Measurements from ENCODE around the gene ROR2. TPM values are rescaled to one million over a fixed set of nuclear protein-coding genes. Genes with fewer than 3 reads are reported as not detected.

ROR2 gene
- total RNA-seq, 4 donors from 2014 or later: 1.8 to 4.2 (median 2.7) TPM

DNA sequence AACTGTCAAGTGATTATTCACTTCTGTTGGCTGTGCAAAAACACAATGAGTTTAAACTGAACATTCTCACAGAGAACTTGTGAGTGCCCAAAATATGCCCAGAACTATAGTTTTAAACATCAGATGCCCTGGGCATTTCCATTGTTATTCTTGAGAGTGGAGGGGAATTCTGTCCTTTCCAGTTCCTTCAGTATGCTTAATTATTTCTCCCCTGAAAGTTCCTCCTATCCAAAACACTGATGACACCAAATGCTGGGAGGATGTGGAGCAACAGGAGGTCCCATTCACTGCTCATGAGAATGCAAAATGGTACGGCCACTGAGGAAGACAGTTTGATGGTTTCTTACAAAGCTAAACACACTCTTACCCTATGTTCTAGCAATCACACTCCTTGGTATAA lies 55.5 kb downstream of the ROR2 start:
- 32 to 55% methylated on average over 1 of the region's 1 CpG for WGBS, 2 donors
- DNase-seq (ENCODE audit: low spot score in 2 of 2): no peak
- Histone ChIP-seq H3K4me1 (peaks cover 0 to 10% (median 0%) of the 10 kb centered on the region in 4 donors), H3K4me3 (no peak overlapping the region), H3K27me3 (peaks cover 0 to 4% of the 10 kb centered on the region in 2 donors), H3K27ac (no peak overlapping the region), H3K36me3 (no peaks in the 10 kb centered on the region), H3K9me3 (no peaks in the 10 kb centered on the region)
- no peak for TF ChIP-seq EP300 (IDR thresholded peaks at IDR 0.05)

DNA sequence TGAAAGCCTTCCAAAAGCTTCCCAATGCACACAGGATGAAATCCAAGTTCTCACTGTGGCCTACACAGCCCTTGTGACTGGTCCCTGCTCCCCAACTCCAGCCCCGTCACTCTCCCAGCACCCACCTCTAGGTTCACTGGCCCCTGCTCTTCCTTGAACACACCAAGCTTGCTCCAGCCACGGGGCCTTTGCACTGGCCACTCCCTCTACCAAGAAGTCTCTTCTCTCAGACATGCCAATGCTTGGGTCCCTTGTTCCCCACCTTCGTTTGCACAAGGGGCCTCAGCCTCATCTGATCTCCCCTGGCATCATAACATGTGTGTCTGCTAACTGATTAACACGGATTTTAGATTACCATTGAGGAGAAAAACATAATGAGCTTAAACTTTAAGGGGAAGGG lies 56.0 kb downstream of the ROR2 start:
- Histone ChIP-seq H3K9me3 (no peaks in the 10 kb centered on the region), H3K4me3 (no peak overlapping the region), H3K27me3 (no peaks in the 10 kb centered on the region), H3K4me1 (peaks cover 0 to 10% (median 0%) of the 10 kb centered on the region in 4 donors), H3K36me3 (no peaks in the 10 kb centered on the region), H3K27ac (no peak overlapping the region)
- TF ChIP-seq, protein P1, sequence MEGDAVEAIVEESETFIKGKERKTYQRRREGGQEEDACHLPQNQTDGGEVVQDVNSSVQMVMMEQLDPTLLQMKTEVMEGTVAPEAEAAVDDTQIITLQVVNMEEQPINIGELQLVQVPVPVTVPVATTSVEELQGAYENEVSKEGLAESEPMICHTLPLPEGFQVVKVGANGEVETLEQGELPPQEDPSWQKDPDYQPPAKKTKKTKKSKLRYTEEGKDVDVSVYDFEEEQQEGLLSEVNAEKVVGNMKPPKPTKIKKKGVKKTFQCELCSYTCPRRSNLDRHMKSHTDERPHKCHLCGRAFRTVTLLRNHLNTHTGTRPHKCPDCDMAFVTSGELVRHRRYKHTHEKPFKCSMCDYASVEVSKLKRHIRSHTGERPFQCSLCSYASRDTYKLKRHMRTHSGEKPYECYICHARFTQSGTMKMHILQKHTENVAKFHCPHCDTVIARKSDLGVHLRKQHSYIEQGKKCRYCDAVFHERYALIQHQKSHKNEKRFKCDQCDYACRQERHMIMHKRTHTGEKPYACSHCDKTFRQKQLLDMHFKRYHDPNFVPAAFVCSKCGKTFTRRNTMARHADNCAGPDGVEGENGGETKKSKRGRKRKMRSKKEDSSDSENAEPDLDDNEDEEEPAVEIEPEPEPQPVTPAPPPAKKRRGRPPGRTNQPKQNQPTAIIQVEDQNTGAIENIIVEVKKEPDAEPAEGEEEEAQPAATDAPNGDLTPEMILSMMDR (IDR thresholded peaks at IDR 0.05): no peak
- no peak for TF ChIP-seq EP300 (IDR thresholded peaks at IDR 0.05)
- TF ChIP-seq POLR2A (IDR thresholded peaks at IDR 0.05): no peak
- WGBS, 2 donors: 83% methylated on average over 4 of the region's 4 CpGs
- DNase-seq (ENCODE audit: low spot score in 2 of 2): no peak

DNA sequence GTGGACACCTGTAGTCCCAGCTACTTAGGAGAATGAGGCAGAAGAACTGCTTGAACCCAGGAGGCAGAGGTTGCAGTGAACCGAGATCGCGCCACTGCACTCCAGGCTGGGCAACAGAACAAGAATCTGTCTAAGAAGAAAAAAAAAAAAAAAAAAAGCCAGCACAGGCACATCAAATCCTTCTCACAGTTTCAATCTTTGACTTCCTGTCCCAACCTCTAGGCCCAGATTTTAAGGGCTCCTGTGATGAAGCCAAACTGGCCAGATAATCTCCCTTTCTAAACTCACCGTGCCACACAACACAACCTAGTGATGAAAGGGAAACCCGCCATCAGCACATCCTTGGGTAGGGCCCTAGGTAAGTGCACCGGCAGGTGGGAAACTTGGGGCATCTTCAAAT lies 58.1 kb downstream of the ROR2 start:
- WGBS, 2 donors: 96% methylated on average over 6 of the region's 6 CpGs
- peaks cover 0 to 8% (median 0%) of the 10 kb centered on the region in 4 donors for H3K4me1 ChIP-seq
- no peak for DNase-seq (ENCODE audit: low spot score in 2 of 2)
- H3K9me3 ChIP-seq: no peaks in the 10 kb centered on the region
- H3K36me3 ChIP-seq: no peaks in the 10 kb centered on the region
- TF ChIP-seq, protein P1 (IDR thresholded peaks at IDR 0.05): no peak
- no peak for TF ChIP-seq EP300 (IDR thresholded peaks at IDR 0.05)
- H3K4me3 ChIP-seq: no peak overlapping the region
- H3K27ac ChIP-seq: no peak overlapping the region
- no peaks in the 10 kb centered on the region for H3K27me3 ChIP-seq

DNA sequence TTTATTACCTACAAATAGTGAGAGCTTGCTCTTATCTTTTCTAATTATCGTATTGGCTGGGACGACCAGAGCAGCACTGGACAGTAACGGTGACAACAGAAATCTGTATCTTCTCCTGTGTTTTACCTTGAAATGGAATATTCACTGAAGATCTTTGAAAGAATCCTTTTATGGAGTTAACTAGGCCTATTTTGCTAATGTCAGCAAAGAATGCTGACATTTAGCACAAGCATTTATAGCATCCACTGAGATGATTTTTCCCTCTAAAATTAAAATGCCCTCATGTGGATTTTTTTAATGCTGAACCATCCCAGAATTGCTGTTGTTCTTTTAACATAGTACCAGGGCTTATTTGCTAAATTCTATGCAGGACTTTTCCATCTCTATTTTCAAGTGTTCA lies 59.4 kb downstream of the ROR2 start:
- Histone ChIP-seq H3K36me3 (no peaks in the 10 kb centered on the region), H3K9me3 (no peaks in the 10 kb centered on the region), H3K4me3 (no peak overlapping the region), H3K27me3 (no peaks in the 10 kb centered on the region), H3K27ac (no peak overlapping the region), H3K4me1 (no peaks in the 10 kb centered on the region)
- TF ChIP-seq, protein P1 (IDR thresholded peaks at IDR 0.05): no peak
- TF ChIP-seq EP300 (IDR thresholded peaks at IDR 0.05): no peak
- no peak for TF ChIP-seq POLR2A (IDR thresholded peaks at IDR 0.05)
- no peak for DNase-seq (ENCODE audit: low spot score in 2 of 2)
- WGBS, 2 donors: 54 to 71% methylated on average over 3 of the region's 3 CpGs

DNA sequence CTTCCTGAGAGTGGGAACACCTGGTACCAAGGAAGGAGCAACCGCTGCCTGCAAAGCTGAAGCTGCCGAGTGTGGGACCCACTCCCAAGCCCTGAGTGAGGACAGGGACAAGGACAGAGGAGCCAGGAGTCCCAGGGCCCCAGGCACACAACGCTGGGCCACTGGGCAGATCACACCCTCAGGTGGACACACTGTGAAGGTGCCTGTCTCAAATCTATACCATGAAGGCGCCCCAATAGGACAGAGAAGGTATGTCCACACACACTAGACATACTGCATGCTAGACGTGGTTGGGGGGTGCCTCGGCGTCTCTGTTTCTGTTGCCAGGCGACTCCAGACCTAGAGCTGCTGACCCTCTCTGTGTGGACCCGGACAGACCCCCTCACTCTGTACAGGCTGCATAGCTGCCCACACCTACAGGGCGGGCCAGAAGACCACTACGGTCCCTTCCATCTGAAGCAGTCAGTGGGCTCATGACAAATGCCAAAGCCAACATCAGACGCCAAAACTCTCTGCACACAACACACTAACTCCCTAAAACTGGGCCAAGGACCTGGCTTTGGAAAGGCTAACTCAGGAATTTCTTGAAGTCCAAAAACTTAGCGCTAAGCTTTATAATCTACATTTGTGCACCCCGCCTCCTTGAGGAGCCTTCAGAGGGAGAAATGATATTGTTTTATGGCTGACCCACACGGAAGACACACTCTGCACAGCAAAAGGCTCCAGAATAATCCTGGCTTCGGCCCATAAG lies 60.7 kb downstream of the ROR2 start:
- no peaks in the 10 kb centered on the region for H3K9me3 ChIP-seq
- H3K27me3 ChIP-seq: no peaks in the 10 kb centered on the region
- no peak for TF ChIP-seq POLR2A (IDR thresholded peaks at IDR 0.05)
- TF ChIP-seq, protein P1 (IDR thresholded peaks at IDR 0.05): no peak
- WGBS, 2 donors: 80 to 85% methylated on average over 16 of the region's 16 CpGs
- no peaks in the 10 kb centered on the region for H3K4me1 ChIP-seq
- H3K27ac ChIP-seq: no peak overlapping the region
- no peak overlapping the region for H3K4me3 ChIP-seq
- no peak for DNase-seq (ENCODE audit: low spot score in 2 of 2)
- H3K36me3 ChIP-seq: no peaks in the 10 kb centered on the region
